Ascending aorta (tissue), 2 donors: ENCODE results near the gene TST. TPM values are rescaled to one million over a fixed set of nuclear protein-coding genes. Genes with fewer than 3 reads are reported as not detected.

Source experiments
- DNase-seq, 2 donors: peaks; one replicate each; pipeline ENCODE4 v3.0.0-alpha.2; 2019; ENCODE audit warnings: low spot score in 2 of 2
- H3K27ac ChIP-seq, 2 donors: fragments of 200-600 bp; sonication (generic); one replicate each; pipeline ENCODE4 v1.5.1; 2016 to 2017; ENCODE audit warnings: mild to moderate bottlenecking in 1 of 2
- H3K27me3 ChIP-seq: fragments of 200-600 bp; sonication (generic); one replicate; pipeline ENCODE4 v1.5.1; 2017
- H3K36me3 ChIP-seq, 2 donors: fragments of 200-600 bp; sonication (generic); one replicate each; pipeline ENCODE4 v1.5.1; 2016
- H3K4me1 ChIP-seq, 2 donors: fragments of 200-600 bp; sonication (generic); one replicate each; pipeline ENCODE4 v1.5.1; 2016 to 2017; ENCODE audit warnings: mild to moderate bottlenecking in 1 of 2
- H3K4me3 ChIP-seq, 2 donors: fragments of 200-600 bp; sonication (generic); one replicate each; pipeline ENCODE4 v1.5.1; 2016 to 2017; ENCODE audit warnings: mild to moderate bottlenecking in 1 of 2
- H3K9me3 ChIP-seq, 2 donors: fragments of 200-600 bp; sonication (generic); one replicate each; pipeline ENCODE4 v1.5.1; 2016
- intact Hi-C: fragments of 100-400 bp; cut with DNase I; formaldehyde crosslinking; loops from one replicate; pipeline ENCODE4 v1.15.1; 2023
- total RNA-seq: library from RNA; depleted of rRNA; stranded (reverse); fragments of >200 nt; gene quantifications from one replicate; pipeline ENCODE4 v1.1.0, GENCODE V29; 2016
- TF ChIP-seq, protein P1 (sequence below), 3 experiments: fragments of 200-600 bp in 2 of 3; fragments of 450-650 bp in 1 of 3; sonication (generic) in 2 of 3; IDR thresholded peaks; one replicate each; pipeline ENCODE4 v1.5.1; 2016 to 2019; ENCODE audit warnings: antibody characterized with exemption in 3 of 3, mild to moderate bottlenecking in 1 of 3, moderate library complexity in 1 of 3

The TST gene
- total RNA-seq, 1 donor from 2014 or later = 22.7 TPM

- DNase-seq = no peak
- no peaks in the 10 kb centered on the region for H3K36me3 ChIP-seq
- intact Hi-C loops = loop anchor here (10.0 kb wide), 1 partner anchor 94 kb away; no protein-coding TSS in a partner anchor
- H3K27ac ChIP-seq = no peak overlapping the region
- TF ChIP-seq, protein P1, sequence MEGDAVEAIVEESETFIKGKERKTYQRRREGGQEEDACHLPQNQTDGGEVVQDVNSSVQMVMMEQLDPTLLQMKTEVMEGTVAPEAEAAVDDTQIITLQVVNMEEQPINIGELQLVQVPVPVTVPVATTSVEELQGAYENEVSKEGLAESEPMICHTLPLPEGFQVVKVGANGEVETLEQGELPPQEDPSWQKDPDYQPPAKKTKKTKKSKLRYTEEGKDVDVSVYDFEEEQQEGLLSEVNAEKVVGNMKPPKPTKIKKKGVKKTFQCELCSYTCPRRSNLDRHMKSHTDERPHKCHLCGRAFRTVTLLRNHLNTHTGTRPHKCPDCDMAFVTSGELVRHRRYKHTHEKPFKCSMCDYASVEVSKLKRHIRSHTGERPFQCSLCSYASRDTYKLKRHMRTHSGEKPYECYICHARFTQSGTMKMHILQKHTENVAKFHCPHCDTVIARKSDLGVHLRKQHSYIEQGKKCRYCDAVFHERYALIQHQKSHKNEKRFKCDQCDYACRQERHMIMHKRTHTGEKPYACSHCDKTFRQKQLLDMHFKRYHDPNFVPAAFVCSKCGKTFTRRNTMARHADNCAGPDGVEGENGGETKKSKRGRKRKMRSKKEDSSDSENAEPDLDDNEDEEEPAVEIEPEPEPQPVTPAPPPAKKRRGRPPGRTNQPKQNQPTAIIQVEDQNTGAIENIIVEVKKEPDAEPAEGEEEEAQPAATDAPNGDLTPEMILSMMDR (IDR thresholded peaks at IDR 0.05) = no peak
- H3K27me3 ChIP-seq = no peaks in the 10 kb centered on the region
- no peak overlapping the region for H3K4me3 ChIP-seq
- no peaks in the 10 kb centered on the region for H3K9me3 ChIP-seq
- no peaks in the 10 kb centered on the region for H3K4me1 ChIP-seq
Measured at GRCh38 chr22:36968249-36968964, 50.8 kb downstream of the TST start.

DNA sequence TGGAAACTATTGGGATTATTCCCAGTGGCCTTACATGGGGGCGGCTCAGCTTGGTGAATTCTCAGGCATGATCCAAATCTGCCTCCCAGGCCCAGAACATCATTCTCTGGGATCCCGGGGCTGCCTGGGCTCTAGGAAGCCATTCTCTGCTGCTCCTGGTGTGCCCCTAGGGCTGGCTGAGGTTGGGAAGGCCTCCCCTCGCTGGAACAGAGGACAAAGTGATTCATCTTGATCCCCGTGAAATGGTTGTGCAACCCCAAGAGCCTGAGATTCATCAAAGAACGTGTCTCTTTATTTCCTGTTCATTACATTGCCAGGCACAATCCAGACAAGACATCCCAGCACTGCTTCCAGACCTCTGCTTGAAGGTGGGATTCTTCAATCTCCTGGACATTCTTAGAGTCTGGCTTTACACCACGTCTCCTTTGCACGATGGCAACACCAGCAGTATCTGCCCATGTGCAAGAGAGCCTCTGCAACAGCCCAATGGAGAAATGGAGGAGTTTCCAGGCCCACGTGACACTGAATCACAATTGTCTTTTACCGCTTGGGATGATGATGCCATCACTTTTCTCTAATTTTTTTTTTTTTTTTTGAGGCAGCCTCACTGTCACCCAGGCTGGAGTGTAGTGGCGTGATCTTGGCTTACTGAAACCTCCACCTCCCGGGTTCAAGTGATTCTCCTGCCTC lies 52.3 kb downstream of the TST start:
- Histone ChIP-seq H3K4me1 (no peaks in the 10 kb centered on the region), H3K27me3 (no peaks in the 10 kb centered on the region), H3K4me3 (no peak overlapping the region), H3K36me3 (no peaks in the 10 kb centered on the region), H3K9me3 (no peaks in the 10 kb centered on the region), H3K27ac (no peak overlapping the region)
- DNase-seq = no peak
- intact Hi-C loops = loop anchor here (10.0 kb wide), 1 partner anchor 92 kb away; no protein-coding TSS in a partner anchor
- TF ChIP-seq, protein P1 (IDR thresholded peaks at IDR 0.05) = no peak

- H3K36me3 ChIP-seq = no peaks in the 10 kb centered on the region
- TF ChIP-seq, protein P1 (IDR thresholded peaks at IDR 0.05) = no peak
- DNase-seq = no peak
- no peak overlapping the region for H3K27ac ChIP-seq
- H3K4me1 ChIP-seq = no peaks in the 10 kb centered on the region
- intact Hi-C loops = loop anchor here (10.0 kb wide), 1 partner anchor 91 kb away; no protein-coding TSS in a partner anchor
- no peak overlapping the region for H3K4me3 ChIP-seq
- H3K9me3 ChIP-seq = no peaks in the 10 kb centered on the region
- H3K27me3 ChIP-seq = no peaks in the 10 kb centered on the region
Measured at GRCh38 chr22:36965696-36966095, 53.6 kb downstream of the TST start.

DNA sequence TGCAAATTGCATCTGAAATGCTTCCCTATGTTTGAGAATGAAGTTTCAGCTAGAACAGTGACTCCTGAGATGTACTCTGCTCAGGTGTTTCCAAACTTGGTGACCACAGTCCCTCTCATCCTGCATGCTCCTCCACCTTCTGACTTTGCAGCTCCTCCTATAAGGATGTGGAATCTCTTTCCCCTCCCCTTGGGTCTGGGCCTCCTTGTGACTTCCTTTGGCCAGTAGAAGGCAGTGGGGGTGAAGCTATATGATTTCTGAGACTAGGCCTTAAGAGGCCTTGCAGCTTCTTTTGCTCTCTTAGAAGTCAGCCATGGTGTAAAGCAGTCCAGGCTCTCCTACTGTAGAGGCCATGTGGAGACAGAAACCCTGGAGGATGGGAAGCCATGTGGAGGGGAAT lies 55.1 kb downstream of the TST start:
- TF ChIP-seq, protein P1 (IDR thresholded peaks at IDR 0.05) = no peak
- H3K4me1 ChIP-seq = no peaks in the 10 kb centered on the region
- DNase-seq = no peak
- no peak overlapping the region for H3K27ac ChIP-seq
- no peaks in the 10 kb centered on the region for H3K27me3 ChIP-seq
- no peaks in the 10 kb centered on the region for H3K9me3 ChIP-seq
- intact Hi-C loops = loop anchor here (10.0 kb wide), 1 partner anchor 89 kb away; no protein-coding TSS in a partner anchor
- H3K36me3 ChIP-seq = no peaks in the 10 kb centered on the region
- H3K4me3 ChIP-seq = no peak overlapping the region

DNA sequence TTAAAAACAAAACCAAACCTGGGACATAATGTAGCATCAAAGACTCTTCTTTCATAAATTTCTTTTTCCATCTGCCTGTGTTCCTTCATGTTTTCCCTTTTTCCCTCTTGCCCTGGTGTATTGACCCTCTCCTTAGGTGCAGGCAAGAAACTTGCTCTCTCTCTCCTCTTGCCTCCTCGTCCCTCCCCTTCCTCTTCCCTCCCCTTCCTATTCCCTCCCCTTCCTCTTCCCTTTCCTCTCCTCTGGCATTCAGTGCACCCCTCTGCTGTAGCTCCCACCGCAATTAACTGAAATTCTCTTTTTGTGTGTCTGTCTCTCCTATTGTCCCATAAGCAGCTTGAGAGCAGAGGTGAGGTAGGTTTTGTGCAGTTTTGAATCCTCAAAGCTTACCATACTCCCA lies 55.9 kb downstream of the TST start:
- intact Hi-C loops = loop anchor here (10.0 kb wide), 1 partner anchor 89 kb away; no protein-coding TSS in a partner anchor
- Histone ChIP-seq H3K9me3 (no peaks in the 10 kb centered on the region), H3K27ac (no peak overlapping the region), H3K4me3 (no peak overlapping the region), H3K36me3 (no peaks in the 10 kb centered on the region), H3K27me3 (no peaks in the 10 kb centered on the region), H3K4me1 (no peaks in the 10 kb centered on the region)
- DNase-seq = no peak
- TF ChIP-seq, protein P1 (IDR thresholded peaks at IDR 0.05) = no peak
